D341Med (cell line): ENCODE results near the gene GFRA1.
"Not testable (repeated sequence)": the region's sequence is repeated elsewhere in the genome, so short reads cannot be mapped to it uniquely, and the experiment has no call there.

Experiments used
- DNase-seq: peaks from one replicate; pipeline ENCODE4 v3.0.0; 2012; ENCODE audit warnings: low spot score

The GFRA1 gene

GRCh38 chr10:116197946-116198675 is 74.9 kb downstream of the GFRA1 start:
- no peak for DNase-seq

- DNase-seq = no peak
These were observed 77.4 kb downstream of the GFRA1 start for GRCh38 chr10:116195583-116195982.

- no peak for DNase-seq
These were observed 78.0 kb downstream of the GFRA1 start for GRCh38 chr10:116195039-116195438.

- no peak for DNase-seq
These were observed 78.9 kb downstream of the GFRA1 start for GRCh38 chr10:116194061-116194460.

GRCh38 chr10:116190883-116191282 is 82.1 kb downstream of the GFRA1 start:
- no peak for DNase-seq

- no peak for DNase-seq
These were observed 86.7 kb downstream of the GFRA1 start for GRCh38 chr10:116186273-116186672.

- DNase-seq = no peak
These were observed 87.7 kb downstream of the GFRA1 start for GRCh38 chr10:116185199-116185867.

GRCh38 chr10:116184512-116184794 is 88.6 kb downstream of the GFRA1 start:
- DNase-seq = no peak

- no peak for DNase-seq
These were observed 89.1 kb downstream of the GFRA1 start for GRCh38 chr10:116183733-116184511.

- no peak for DNase-seq
These were observed 90.6 kb downstream of the GFRA1 start for GRCh38 chr10:116182426-116182825.

GRCh38 chr10:116178086-116178605 is 94.9 kb downstream of the GFRA1 start:
- no peak for DNase-seq

- no peak for DNase-seq
These were observed 97.8 kb downstream of the GFRA1 start for GRCh38 chr10:116175231-116175630.

- DNase-seq = no peak
These were observed 101.5 kb downstream of the GFRA1 start for GRCh38 chr10:116171505-116171904.

- DNase-seq = peak; percentile 36
These were observed 102.2 kb downstream of the GFRA1 start for GRCh38 chr10:116170815-116171250.

- no peak for DNase-seq
These were observed 103.1 kb downstream of the GFRA1 start for GRCh38 chr10:116169782-116170445.

GRCh38 chr10:116168745-116169144 is 104.3 kb downstream of the GFRA1 start:
- DNase-seq = no peak

GRCh38 chr10:116168329-116168728 is 104.7 kb downstream of the GFRA1 start:
- no peak for DNase-seq

GRCh38 chr10:116165941-116166340 is 107.1 kb downstream of the GFRA1 start:
- DNase-seq = not testable (repeated sequence)

GRCh38 chr10:116164291-116164690 is 108.7 kb downstream of the GFRA1 start:
- DNase-seq = no peak

GRCh38 chr10:116163333-116164131 is 109.5 kb downstream of the GFRA1 start:
- DNase-seq = no peak

- no peak for DNase-seq
These were observed 110.2 kb downstream of the GFRA1 start for GRCh38 chr10:116162851-116163250.
